Prostate gland (tissue), 2 donors: ENCODE data around the gene PHLDA3.
A peak's percentile ranks its signal among the peaks of the same experiment; 100 is the strongest.

Experiments
- CTCF ChIP-seq, 4 experiments: fragments of 200-600 bp in 2 of 4; fragments of 450-650 bp in 2 of 4; sonication (generic) in 2 of 4; IDR thresholded peaks; 1 replicate in 3 of 4; 2 replicates in 1 of 4; pipeline ENCODE4 v1.5.1; 2016 to 2019; ENCODE audit warnings: antibody characterized with exemption in 4 of 4, mild to moderate bottlenecking in 2 of 4, moderate library complexity in 2 of 4
- POLR2AphosphoS5 ChIP-seq: sonication (generic); formaldehyde crosslinking; IDR thresholded peaks from one replicate; pipeline ENCODE4 v1.6.1; 2017; ENCODE audit warnings: antibody characterized with exemption

GRCh38 chr1:201506557-201507359 is 37.8 kb upstream of the PHLDA3 start, which contains the start of gene CSRP1:
- TF ChIP-seq CTCF (IDR thresholded peaks at IDR 0.05) (peak in 2 of 4 experiments; percentile 22 to 29), POLR2AphosphoS5 (peak; percentile 75)
